GM12865 (cell line): ENCODE results near the gene USP53.
"Not testable (repeated sequence)": the region's sequence is repeated elsewhere in the genome, so short reads cannot be mapped to it uniquely, and the experiment has no call there.

ENCODE experiments used
- DNase-seq: peaks from one replicate; pipeline ENCODE4 v3.0.0; 2010; ENCODE audit warnings: low read depth
- H3K4me3 ChIP-seq: 2 replicates; pipeline ENCODE4 v1.5.1; 2011; ENCODE audit warnings: mild to moderate bottlenecking, low read depth, low read length, control low read depth
- CTCF ChIP-seq: IDR thresholded peaks from 2 replicates; pipeline ENCODE4 v1.5.1; 2011; ENCODE audit warnings: low read length, control low read depth, low read depth, inconsistent platforms; ENCODE audit not compliant: insufficient read depth; ENCODE audit errors: missing control alignments

The USP53 gene

GRCh38 chr4:119212234-119212963 is at the start of gene USP53:
Gene USP53, plus strand, starts transcription at chr4:119212713. Its CDS starts 27,047 bp downstream, at chr4:119239760.
- DNase-seq = peak; percentile 97
- peak within 1 kb of the TSS; percentile 70 for H3K4me3 ChIP-seq
- no peak for TF ChIP-seq CTCF

- DNase-seq = no peak
- no peak for TF ChIP-seq CTCF
- H3K4me3 ChIP-seq = no peak overlapping the region
Observed at GRCh38 chr4:119165767-119166166, 46.7 kb upstream of the USP53 start.

DNA sequence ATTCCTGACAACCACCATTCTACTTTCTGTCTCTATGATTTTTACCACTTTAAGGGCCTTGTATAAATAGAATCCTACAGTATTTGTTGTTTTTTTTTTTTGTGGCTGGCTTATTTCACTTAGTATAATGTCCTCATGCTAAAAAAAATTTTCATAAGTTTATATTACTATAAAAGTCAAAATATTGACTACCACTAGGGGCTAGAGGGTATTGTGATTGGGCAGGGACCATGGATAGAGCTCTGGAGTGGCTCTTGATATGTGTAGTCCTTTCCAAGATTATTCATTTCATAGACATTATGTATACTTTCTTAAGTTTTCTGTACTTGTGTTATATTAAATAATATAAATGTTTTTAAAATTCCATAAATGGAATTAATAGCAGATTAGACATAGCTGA is 42.3 kb upstream of the USP53 start:
- TF ChIP-seq CTCF = no peak
- no peak overlapping the region for H3K4me3 ChIP-seq
- DNase-seq = no peak

GRCh38 chr4:119172223-119172622 is 40.3 kb upstream of the USP53 start:
- no peak overlapping the region for H3K4me3 ChIP-seq
- DNase-seq = no peak
- TF ChIP-seq CTCF = no peak

- not testable (repeated sequence) for DNase-seq, H3K4me3 ChIP-seq
Observed at GRCh38 chr4:119173729-119174361, 38.7 kb upstream of the USP53 start.

DNA sequence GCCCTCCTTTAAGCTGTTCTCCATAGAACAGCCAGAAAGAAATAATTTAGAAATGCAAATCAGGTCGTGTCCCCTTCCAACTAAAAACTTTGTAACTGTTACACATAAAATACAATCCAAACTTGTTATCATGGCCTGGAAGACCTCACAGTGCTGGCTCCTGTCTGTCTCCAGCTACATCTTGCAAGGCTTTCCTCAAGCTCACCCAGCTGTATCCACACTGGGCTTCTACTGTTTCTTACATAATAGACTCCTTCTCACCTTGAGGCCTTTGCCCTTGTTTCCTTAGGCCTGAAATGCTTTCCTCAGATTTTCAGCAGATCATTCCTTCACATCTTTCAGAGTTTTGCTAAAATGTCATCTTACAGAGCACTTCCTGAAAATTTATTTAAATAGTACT is 33.5 kb upstream of the USP53 start:
- no peak for TF ChIP-seq CTCF
- no peak for DNase-seq
- H3K4me3 ChIP-seq = no peak overlapping the region

DNA sequence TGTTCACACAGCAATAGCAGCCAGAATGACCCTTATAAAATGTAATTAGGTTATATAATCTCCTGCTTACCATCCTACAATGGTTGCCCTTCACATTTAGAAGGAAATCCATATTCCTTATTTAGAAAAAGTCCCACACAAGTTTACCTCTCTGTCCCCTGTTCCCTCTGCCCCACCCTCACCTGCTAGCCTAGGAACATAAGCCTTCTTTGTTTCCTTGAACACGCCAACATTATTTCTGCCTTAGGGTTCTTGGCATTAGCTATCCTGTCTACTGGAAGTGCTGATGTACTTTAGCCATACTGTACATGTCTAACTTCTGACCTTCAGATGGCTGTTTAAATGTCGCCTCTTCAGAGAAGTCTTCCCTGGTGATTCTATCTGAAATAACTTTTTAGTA is 28.4 kb upstream of the USP53 start:
- no peak for TF ChIP-seq CTCF
- H3K4me3 ChIP-seq = no peak overlapping the region
- DNase-seq = no peak
